Vagina (tissue), 2 donors: Measurements from ENCODE around the gene LRRC37A3. TPM values are rescaled to one million over a fixed set of nuclear protein-coding genes. Genes with fewer than 3 reads are reported as not detected.

Source experiments
- DNase-seq, 2 donors: peaks; one replicate each; pipeline ENCODE4 v3.0.0-alpha.2; 2017; ENCODE audit errors: extremely low spot score in 2 of 2
- H3K27ac ChIP-seq: fragments of 200-600 bp; sonication (generic); one replicate; pipeline ENCODE4 v1.5.1; 2019
- H3K27me3 ChIP-seq: fragments of 200-600 bp; sonication (generic); one replicate; pipeline ENCODE4 v1.5.1; 2019
- H3K36me3 ChIP-seq, 2 donors: fragments of 200-600 bp; sonication (generic); one replicate each; pipeline ENCODE4 v1.5.1; 2017 to 2019
- H3K4me1 ChIP-seq: fragments of 200-600 bp; sonication (generic); one replicate; pipeline ENCODE4 v1.5.1; 2019
- H3K4me3 ChIP-seq, 2 donors: fragments of 200-600 bp; sonication (generic); 1 replicate in 1 of 2; 2 replicates in 1 of 2; pipeline ENCODE4 v1.5.1; 2016 to 2019
- H3K9me3 ChIP-seq: fragments of 200-600 bp; sonication (generic); one replicate; pipeline ENCODE4 v1.5.1; 2019
- CTCF ChIP-seq, 3 experiments: fragments of 450-650 bp in 2 of 3; fragments of 200-600 bp in 1 of 3; sonication (generic) in 1 of 3; IDR thresholded peaks; one replicate each; pipeline ENCODE4 v1.5.1; 2017 to 2019; ENCODE audit warnings: antibody characterized with exemption in 3 of 3, mild to moderate bottlenecking in 2 of 3, moderate library complexity in 2 of 3
- POLR2A ChIP-seq, 2 donors: fragments of 450-650 bp; IDR thresholded peaks; one replicate each; pipeline ENCODE4 v1.6.1; 2017; ENCODE audit warnings: antibody characterized with exemption in 2 of 2, mild to moderate bottlenecking in 2 of 2, moderate library complexity in 2 of 2
- POLR2AphosphoS5 ChIP-seq, 2 donors: sonication (generic); formaldehyde crosslinking; IDR thresholded peaks; one replicate each; pipeline ENCODE4 v1.9.0; 2017; ENCODE audit warnings: antibody characterized with exemption in 2 of 2, mild to moderate bottlenecking in 2 of 2, low read depth in 1 of 2; ENCODE audit not compliant: insufficient read depth in 1 of 2
- intact Hi-C: fragments of 100-400 bp; cut with DNase I; formaldehyde crosslinking; loops from one replicate; pipeline ENCODE4 v1.15.1; 2023
- total RNA-seq: library from RNA; depleted of rRNA; stranded (reverse); fragments of >200 nt; gene quantifications from one replicate; pipeline ENCODE4 v1.2.3, GENCODE V29; 2016

The LRRC37A3 gene
- total RNA-seq, 1 donor from 2014 or later: 9.8 TPM

GRCh38 chr17:64951877-64952276 lies 32.6 kb upstream of the LRRC37A3 start:
- intact Hi-C loops: no loop called here
- H3K27me3 ChIP-seq: no peaks in the 10 kb centered on the region
- TF ChIP-seq CTCF (IDR thresholded peaks at IDR 0.05) (no peak), POLR2A (IDR thresholded peaks at IDR 0.05) (no peak), POLR2AphosphoS5 (IDR thresholded peaks at IDR 0.05; ENCODE audit: insufficient read depth in 1 of 2, low read depth in 1 of 2) (no peak)
- no peaks in the 10 kb centered on the region for H3K9me3 ChIP-seq
- no peak for DNase-seq
- H3K27ac ChIP-seq: no peak overlapping the region
- no peaks in the 10 kb centered on the region for H3K4me1 ChIP-seq
- H3K4me3 ChIP-seq: no peak overlapping the region
- H3K36me3 ChIP-seq: no peaks in the 10 kb centered on the region

GRCh38 chr17:64950871-64951270 lies 31.6 kb upstream of the LRRC37A3 start:
- no peaks in the 10 kb centered on the region for H3K4me1 ChIP-seq
- TF ChIP-seq CTCF (IDR thresholded peaks at IDR 0.05) (no peak), POLR2AphosphoS5 (IDR thresholded peaks at IDR 0.05; ENCODE audit: insufficient read depth in 1 of 2, low read depth in 1 of 2) (no peak), POLR2A (IDR thresholded peaks at IDR 0.05) (no peak)
- no peak overlapping the region for H3K4me3 ChIP-seq
- intact Hi-C loops: no loop called here
- H3K36me3 ChIP-seq: no peaks in the 10 kb centered on the region
- no peak for DNase-seq
- no peaks in the 10 kb centered on the region for H3K27me3 ChIP-seq
- H3K9me3 ChIP-seq: no peaks in the 10 kb centered on the region
- H3K27ac ChIP-seq: no peak overlapping the region

- Histone ChIP-seq H3K4me3 (no peak overlapping the region), H3K27me3 (no peaks in the 10 kb centered on the region), H3K27ac (no peak overlapping the region), H3K36me3 (no peaks in the 10 kb centered on the region), H3K4me1 (no peaks in the 10 kb centered on the region), H3K9me3 (no peaks in the 10 kb centered on the region)
- intact Hi-C loops: no loop called here
- TF ChIP-seq CTCF (IDR thresholded peaks at IDR 0.05) (no peak), POLR2AphosphoS5 (IDR thresholded peaks at IDR 0.05; ENCODE audit: insufficient read depth in 1 of 2, low read depth in 1 of 2) (no peak), POLR2A (IDR thresholded peaks at IDR 0.05) (no peak)
- DNase-seq: no peak
Observed at GRCh38 chr17:64947152-64947551, 27.9 kb upstream of the LRRC37A3 start.

- DNase-seq: no peak
- Histone ChIP-seq H3K36me3 (no peaks in the 10 kb centered on the region), H3K27me3 (no peaks in the 10 kb centered on the region), H3K27ac (no peak overlapping the region), H3K9me3 (no peaks in the 10 kb centered on the region), H3K4me1 (no peaks in the 10 kb centered on the region), H3K4me3 (no peak overlapping the region)
- intact Hi-C loops: no loop called here
- TF ChIP-seq POLR2AphosphoS5 (IDR thresholded peaks at IDR 0.05; ENCODE audit: insufficient read depth in 1 of 2, low read depth in 1 of 2) (no peak), CTCF (IDR thresholded peaks at IDR 0.05) (no peak), POLR2A (IDR thresholded peaks at IDR 0.05) (no peak)
Observed at GRCh38 chr17:64941761-64942160, 22.5 kb upstream of the LRRC37A3 start.

GRCh38 chr17:64941045-64941444 lies 21.8 kb upstream of the LRRC37A3 start:
- H3K4me1 ChIP-seq: no peaks in the 10 kb centered on the region
- no peak overlapping the region for H3K4me3 ChIP-seq
- intact Hi-C loops: no loop called here
- H3K9me3 ChIP-seq: no peaks in the 10 kb centered on the region
- no peak for TF ChIP-seq POLR2A (IDR thresholded peaks at IDR 0.05)
- no peak for TF ChIP-seq POLR2AphosphoS5 (IDR thresholded peaks at IDR 0.05; ENCODE audit: insufficient read depth in 1 of 2, low read depth in 1 of 2)
- no peak for TF ChIP-seq CTCF (IDR thresholded peaks at IDR 0.05)
- DNase-seq: no peak
- no peaks in the 10 kb centered on the region for H3K27me3 ChIP-seq
- H3K36me3 ChIP-seq: no peaks in the 10 kb centered on the region
- no peak overlapping the region for H3K27ac ChIP-seq
